GM12872 (cell line): Measurements from ENCODE around the gene HSDL2.
A peak's percentile ranks its signal among the peaks of the same experiment; 100 is the strongest.

Experiments used
- CTCF ChIP-seq: IDR thresholded peaks from 3 replicates; pipeline ENCODE4 v1.5.1; 2011; ENCODE audit warnings: low read depth, mild to moderate bottlenecking, low read length, moderate library complexity; ENCODE audit not compliant: insufficient read depth

Gene HSDL2

GRCh38 chr9:112439171-112439570 is 59.3 kb downstream of the HSDL2 start:
- no peak for TF ChIP-seq CTCF

GRCh38 chr9:112439825-112440224 is 59.9 kb downstream of the HSDL2 start:
- no peak for TF ChIP-seq CTCF

- TF ChIP-seq CTCF, result peak; percentile 34; the same call in 1 of the 3 replicates
These were observed 63.3 kb downstream of the HSDL2 start for GRCh38 chr9:112443200-112443599.

GRCh38 chr9:112443636-112444035 is 63.7 kb downstream of the HSDL2 start:
- TF ChIP-seq CTCF, result no peak

- TF ChIP-seq CTCF, result no peak
These were observed 65.3 kb downstream of the HSDL2 start for GRCh38 chr9:112445196-112445595.

GRCh38 chr9:112446080-112446479 is 66.2 kb downstream of the HSDL2 start:
- TF ChIP-seq CTCF, result no peak

GRCh38 chr9:112446526-112446925 is 66.6 kb downstream of the HSDL2 start:
- no peak for TF ChIP-seq CTCF
